Medulla oblongata (tissue), 1 donor: ENCODE measurements around the gene TFEB.

ENCODE experiments used
- DNase-seq: peaks from one replicate; pipeline ENCODE4 v3.0.0-alpha.2; 2015; ENCODE audit errors: extremely low spot score

Gene TFEB

GRCh38 chr6:41675992-41676391 is 59.4 kb downstream of the TFEB start:
- DNase-seq = no peak

GRCh38 chr6:41675176-41675775 is 60.1 kb downstream of the TFEB start:
- DNase-seq = no peak

GRCh38 chr6:41674231-41675000 is 61.0 kb downstream of the TFEB start:
- DNase-seq = no peak

GRCh38 chr6:41673704-41674000 is 61.8 kb downstream of the TFEB start:
- DNase-seq = no peak

- no peak for DNase-seq
Observed at GRCh38 chr6:41672816-41673703, 62.3 kb downstream of the TFEB start.

GRCh38 chr6:41672016-41672415 is 63.4 kb downstream of the TFEB start:
- no peak for DNase-seq

GRCh38 chr6:41671376-41671775 is 64.0 kb downstream of the TFEB start:
- no peak for DNase-seq

GRCh38 chr6:41670703-41671360 is 64.6 kb downstream of the TFEB start:
- no peak for DNase-seq

GRCh38 chr6:41668968-41669367 is 66.4 kb downstream of the TFEB start:
- no peak for DNase-seq

GRCh38 chr6:41667195-41667594 is 68.2 kb downstream of the TFEB start:
- no peak for DNase-seq

- DNase-seq = no peak
Observed at GRCh38 chr6:41664271-41664670, 71.1 kb downstream of the TFEB start.

- DNase-seq = no peak
Observed at GRCh38 chr6:41663568-41663967, 71.8 kb downstream of the TFEB start.

- no peak for DNase-seq
Observed at GRCh38 chr6:41659935-41660334, 75.5 kb downstream of the TFEB start.

- no peak for DNase-seq
Observed at GRCh38 chr6:41658636-41659035, 76.8 kb downstream of the TFEB start.

GRCh38 chr6:41657131-41658094 is 78.0 kb downstream of the TFEB start:
- DNase-seq = no peak

- no peak for DNase-seq
Observed at GRCh38 chr6:41656002-41656691, 79.3 kb downstream of the TFEB start.

- no peak for DNase-seq
Observed at GRCh38 chr6:41655646-41656001, 79.8 kb downstream of the TFEB start.

GRCh38 chr6:41655176-41655575 is 80.2 kb downstream of the TFEB start:
- DNase-seq = no peak

GRCh38 chr6:41654698-41655151 is 80.7 kb downstream of the TFEB start:
- no peak for DNase-seq

GRCh38 chr6:41654151-41654697 is 81.2 kb downstream of the TFEB start:
- no peak for DNase-seq
